ENCODE measurements around the gene CARD19.

DNA sequence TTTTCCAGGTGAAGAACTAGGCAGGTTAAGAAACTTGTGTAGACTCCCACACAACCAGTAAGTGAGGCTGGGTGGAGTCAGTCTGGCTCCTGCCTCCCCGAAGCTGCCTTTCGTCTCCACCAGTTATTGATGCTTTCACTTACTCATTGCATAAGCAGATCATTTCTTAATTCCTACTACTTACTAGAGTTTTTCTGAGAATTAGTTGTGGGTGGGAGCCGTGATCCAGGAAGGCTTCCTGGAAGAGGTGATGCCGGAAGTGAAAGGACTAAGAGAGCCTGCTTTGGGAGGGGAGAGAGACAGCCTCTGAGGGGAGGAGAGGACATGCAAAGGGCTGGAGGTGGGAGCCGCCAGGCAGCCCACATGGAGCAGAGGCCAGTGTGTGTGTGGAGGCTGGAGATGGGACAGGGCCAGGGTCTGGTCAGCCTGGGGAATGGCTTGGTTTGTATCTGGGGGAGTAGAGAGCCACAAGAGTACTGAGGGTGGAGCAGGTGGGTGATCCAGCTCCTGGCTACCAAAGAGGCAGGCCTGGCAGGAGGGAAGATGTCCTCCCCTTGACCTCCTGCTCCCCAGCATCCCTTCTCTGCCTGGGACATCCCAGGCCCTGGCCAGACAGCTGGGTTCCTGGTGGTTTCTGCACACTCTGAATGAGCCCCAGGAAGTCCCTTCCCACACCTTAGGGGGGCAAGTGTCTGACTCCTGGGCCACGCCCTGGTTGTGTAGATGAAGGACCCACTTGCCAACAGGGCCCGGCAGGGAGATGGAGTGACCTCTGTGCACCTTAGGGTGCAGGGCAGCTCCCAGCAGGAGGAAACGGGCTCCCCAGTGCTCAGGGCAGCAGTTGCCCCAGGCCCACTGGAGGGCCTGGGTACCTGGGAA is 12.2 kb upstream of the CARD19 start:
- TF ChIP-seq, protein P1, sequence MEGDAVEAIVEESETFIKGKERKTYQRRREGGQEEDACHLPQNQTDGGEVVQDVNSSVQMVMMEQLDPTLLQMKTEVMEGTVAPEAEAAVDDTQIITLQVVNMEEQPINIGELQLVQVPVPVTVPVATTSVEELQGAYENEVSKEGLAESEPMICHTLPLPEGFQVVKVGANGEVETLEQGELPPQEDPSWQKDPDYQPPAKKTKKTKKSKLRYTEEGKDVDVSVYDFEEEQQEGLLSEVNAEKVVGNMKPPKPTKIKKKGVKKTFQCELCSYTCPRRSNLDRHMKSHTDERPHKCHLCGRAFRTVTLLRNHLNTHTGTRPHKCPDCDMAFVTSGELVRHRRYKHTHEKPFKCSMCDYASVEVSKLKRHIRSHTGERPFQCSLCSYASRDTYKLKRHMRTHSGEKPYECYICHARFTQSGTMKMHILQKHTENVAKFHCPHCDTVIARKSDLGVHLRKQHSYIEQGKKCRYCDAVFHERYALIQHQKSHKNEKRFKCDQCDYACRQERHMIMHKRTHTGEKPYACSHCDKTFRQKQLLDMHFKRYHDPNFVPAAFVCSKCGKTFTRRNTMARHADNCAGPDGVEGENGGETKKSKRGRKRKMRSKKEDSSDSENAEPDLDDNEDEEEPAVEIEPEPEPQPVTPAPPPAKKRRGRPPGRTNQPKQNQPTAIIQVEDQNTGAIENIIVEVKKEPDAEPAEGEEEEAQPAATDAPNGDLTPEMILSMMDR (IDR thresholded peaks at IDR 0.05) = no peak
- no peak for TF ChIP-seq POLR2A (IDR thresholded peaks at IDR 0.05)

Data from Peyer's patch (tissue), 4 donors.